ENCODE measurements around the gene SMYD3.

DNA sequence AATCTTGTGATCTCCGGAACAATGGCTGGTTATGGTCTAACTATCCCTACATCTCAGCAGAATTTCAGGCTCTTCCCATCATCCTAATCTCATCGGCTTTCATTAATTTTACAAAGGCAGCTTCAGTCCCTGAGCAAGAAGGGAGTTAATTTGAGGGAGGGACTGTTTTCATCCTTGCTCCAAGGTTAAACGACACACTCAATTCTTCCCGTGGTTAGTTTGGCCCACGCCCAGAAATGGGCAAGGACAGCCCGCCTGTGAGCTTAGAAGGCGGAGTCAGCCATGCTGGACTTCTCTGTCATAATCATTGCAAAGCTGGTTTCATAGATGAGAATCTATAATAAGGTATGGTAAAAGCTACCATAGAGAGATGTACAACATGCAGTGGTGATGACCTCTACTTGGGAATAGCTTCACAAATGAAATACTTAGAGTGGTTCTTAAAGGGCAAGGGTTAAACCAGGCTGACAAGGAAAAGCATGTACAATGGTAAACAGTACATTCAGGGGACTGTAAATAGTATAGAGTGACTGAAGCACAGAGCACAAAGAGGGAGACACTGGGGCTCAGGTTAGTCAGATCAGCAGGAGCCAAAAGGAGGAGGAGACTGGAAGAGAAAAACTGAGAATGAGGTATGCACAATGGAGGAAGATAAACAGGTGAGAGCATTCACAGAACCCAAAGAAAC, 108.8 kb downstream of the SMYD3 start:
- TF ChIP-seq, protein P1, sequence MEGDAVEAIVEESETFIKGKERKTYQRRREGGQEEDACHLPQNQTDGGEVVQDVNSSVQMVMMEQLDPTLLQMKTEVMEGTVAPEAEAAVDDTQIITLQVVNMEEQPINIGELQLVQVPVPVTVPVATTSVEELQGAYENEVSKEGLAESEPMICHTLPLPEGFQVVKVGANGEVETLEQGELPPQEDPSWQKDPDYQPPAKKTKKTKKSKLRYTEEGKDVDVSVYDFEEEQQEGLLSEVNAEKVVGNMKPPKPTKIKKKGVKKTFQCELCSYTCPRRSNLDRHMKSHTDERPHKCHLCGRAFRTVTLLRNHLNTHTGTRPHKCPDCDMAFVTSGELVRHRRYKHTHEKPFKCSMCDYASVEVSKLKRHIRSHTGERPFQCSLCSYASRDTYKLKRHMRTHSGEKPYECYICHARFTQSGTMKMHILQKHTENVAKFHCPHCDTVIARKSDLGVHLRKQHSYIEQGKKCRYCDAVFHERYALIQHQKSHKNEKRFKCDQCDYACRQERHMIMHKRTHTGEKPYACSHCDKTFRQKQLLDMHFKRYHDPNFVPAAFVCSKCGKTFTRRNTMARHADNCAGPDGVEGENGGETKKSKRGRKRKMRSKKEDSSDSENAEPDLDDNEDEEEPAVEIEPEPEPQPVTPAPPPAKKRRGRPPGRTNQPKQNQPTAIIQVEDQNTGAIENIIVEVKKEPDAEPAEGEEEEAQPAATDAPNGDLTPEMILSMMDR (IDR thresholded peaks at IDR 0.05), result no peak
- TF ChIP-seq POLR2A (IDR thresholded peaks at IDR 0.05), result no peak

All from heart left ventricle (tissue), 13 donors.